Measurements from ENCODE around the gene MRPL55.

Gene MRPL55

GRCh38 chr1:228061411-228062084 is 47.6 kb downstream of the MRPL55 start:
- H3K4me3 ChIP-seq (ENCODE audit: low read length), result no peak overlapping the region
- no peak for DNase-seq (ENCODE audit: low read depth)
- TF ChIP-seq, protein P1, sequence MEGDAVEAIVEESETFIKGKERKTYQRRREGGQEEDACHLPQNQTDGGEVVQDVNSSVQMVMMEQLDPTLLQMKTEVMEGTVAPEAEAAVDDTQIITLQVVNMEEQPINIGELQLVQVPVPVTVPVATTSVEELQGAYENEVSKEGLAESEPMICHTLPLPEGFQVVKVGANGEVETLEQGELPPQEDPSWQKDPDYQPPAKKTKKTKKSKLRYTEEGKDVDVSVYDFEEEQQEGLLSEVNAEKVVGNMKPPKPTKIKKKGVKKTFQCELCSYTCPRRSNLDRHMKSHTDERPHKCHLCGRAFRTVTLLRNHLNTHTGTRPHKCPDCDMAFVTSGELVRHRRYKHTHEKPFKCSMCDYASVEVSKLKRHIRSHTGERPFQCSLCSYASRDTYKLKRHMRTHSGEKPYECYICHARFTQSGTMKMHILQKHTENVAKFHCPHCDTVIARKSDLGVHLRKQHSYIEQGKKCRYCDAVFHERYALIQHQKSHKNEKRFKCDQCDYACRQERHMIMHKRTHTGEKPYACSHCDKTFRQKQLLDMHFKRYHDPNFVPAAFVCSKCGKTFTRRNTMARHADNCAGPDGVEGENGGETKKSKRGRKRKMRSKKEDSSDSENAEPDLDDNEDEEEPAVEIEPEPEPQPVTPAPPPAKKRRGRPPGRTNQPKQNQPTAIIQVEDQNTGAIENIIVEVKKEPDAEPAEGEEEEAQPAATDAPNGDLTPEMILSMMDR (conservative IDR thresholded peaks at IDR 0.05; ENCODE audit: low read length), result no peak

- no peak for DNase-seq (ENCODE audit: low read depth)
- TF ChIP-seq, protein P1 (conservative IDR thresholded peaks at IDR 0.05; ENCODE audit: low read length), result no peak
- no peak overlapping the region; the same call in 1 of the 2 replicates for H3K4me3 ChIP-seq (ENCODE audit: low read length)
Measured at GRCh38 chr1:228060458-228061190, 48.5 kb downstream of the MRPL55 start.

DNA sequence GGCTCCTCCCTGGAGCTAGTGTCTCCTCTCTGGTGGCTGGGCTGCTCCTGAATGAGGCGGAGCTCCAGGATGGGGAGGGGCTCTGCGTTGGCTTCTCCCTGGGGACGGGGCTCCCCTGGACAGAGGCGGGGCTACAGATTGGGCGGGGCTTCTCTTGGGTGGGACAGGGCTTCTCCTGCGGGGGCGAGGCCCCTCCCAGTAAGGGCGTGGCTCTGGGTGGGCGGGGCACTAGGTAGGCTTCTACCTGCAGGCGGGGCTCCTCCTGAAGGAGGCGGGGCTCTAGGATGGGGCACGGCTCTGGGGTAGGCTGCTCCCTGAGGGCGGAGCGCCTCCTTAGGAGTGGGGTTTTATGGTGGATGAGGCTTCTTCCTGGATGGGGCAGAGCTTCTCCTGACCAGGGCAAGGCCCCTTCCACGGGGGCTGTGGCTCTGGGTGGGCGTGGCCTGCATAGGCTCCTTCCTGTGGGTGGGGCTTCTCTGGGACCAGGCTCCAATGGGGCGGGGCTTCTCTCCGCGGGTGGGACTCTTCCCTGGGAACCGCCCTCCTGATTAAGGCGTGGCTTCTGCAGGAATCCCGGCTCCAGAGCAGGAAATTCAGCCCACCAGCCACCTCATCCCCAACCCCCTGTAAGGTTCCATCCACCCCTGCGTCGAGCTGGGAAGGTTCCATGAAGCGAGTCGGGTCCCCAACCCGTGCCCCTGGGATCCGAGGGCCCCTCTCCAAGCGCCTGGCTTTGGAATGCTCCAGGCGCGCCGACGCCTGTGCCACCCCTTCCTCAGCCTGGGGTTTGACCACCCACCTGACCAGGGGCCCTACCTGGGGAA is 49.3 kb downstream of the MRPL55 start:
- DNase-seq (ENCODE audit: low read depth), result no peak
- TF ChIP-seq, protein P1 (conservative IDR thresholded peaks at IDR 0.05; ENCODE audit: low read length), result no peak
- H3K4me3 ChIP-seq (ENCODE audit: low read length), result no peak overlapping the region

GRCh38 chr1:228058949-228059633 is 50.0 kb downstream of the MRPL55 start:
- TF ChIP-seq, protein P1 (conservative IDR thresholded peaks at IDR 0.05; ENCODE audit: low read length), result no peak
- DNase-seq (ENCODE audit: low read depth), result no peak
- no peak overlapping the region for H3K4me3 ChIP-seq (ENCODE audit: low read length)

DNA sequence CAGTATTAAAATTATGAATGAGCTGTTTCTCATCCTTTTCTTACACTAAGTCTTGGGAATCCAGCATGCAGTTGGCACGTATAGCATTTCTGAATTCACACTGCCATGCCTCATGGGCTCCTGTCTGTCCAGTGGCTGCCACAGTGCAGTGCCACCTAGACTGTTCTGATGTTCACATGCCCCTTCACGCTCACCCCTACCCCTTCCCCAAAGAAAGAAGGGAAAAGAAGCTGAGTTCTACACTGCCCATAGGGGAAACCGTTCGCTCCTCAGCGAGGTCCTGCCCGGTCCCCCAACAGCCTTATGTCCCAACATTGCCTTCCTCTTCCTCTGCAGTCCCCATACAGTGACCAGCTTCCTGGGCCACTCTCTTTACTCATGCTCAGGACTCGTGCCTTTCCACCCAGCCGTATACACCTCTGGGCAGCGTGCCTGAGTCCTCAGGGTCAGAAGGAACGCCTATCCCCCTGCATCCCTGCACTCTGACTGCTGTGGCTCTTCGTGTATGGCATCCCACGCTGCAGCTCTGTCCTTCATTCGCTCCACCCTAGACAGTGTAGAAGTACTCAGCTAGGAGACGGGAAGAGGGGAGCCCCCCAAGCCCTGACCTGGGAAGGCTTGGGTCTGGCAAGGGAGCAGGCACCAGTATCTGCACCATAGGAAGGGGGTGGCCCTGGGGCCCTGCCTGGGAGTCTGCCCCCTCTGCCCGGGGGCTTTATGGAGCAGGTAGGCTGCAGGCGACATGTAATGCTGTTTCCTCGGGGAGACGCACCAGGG is 50.7 kb downstream of the MRPL55 start:
- TF ChIP-seq, protein P1 (conservative IDR thresholded peaks at IDR 0.05; ENCODE audit: low read length), result no peak
- no peak for DNase-seq (ENCODE audit: low read depth)
- no peak overlapping the region for H3K4me3 ChIP-seq (ENCODE audit: low read length)
